ENCODE measurements around the gene SEC31A. TPM values are rescaled to one million over a fixed set of nuclear protein-coding genes. Genes with fewer than 3 reads are reported as not detected.

SEC31A gene
- total RNA-seq, 4 donors from 2014 or later: 133 to 299 (median 161) TPM

- no peak for DNase-seq (ENCODE audit: low spot score in 2 of 2)
- Histone ChIP-seq H3K9me3 (no peaks in the 10 kb centered on the region), H3K4me3 (peak overlapping the region; percentile 93), H3K4me1 (peaks cover 30% of the 10 kb centered on the region), H3K36me3 (no peaks in the 10 kb centered on the region), H3K27ac (no peak overlapping the region), H3K27me3 (no peaks in the 10 kb centered on the region)
- WGBS: 11% methylated on average over 20 of the region's 25 CpGs
- TF ChIP-seq POLR2AphosphoS5 (IDR thresholded peaks at IDR 0.05): no peak
- no peak for TF ChIP-seq CTCF (IDR thresholded peaks at IDR 0.05)
- TF ChIP-seq POLR2A (IDR thresholded peaks at IDR 0.05): no peak
- TF ChIP-seq EP300 (IDR thresholded peaks at IDR 0.05): no peak
Observed at GRCh38 chr4:82799006-82799881, 91.7 kb downstream of the SEC31A start.

- Histone ChIP-seq H3K36me3 (no peaks in the 10 kb centered on the region), H3K27me3 (no peaks in the 10 kb centered on the region), H3K4me1 (peaks cover 32% of the 10 kb centered on the region), H3K9me3 (no peaks in the 10 kb centered on the region), H3K27ac (peak within 1 kb of the TSS; percentile 60), H3K4me3 (peak within 1 kb of the TSS; percentile 93)
- DNase-seq (ENCODE audit: low spot score in 2 of 2): peak; percentile 72 to 83
- 0% methylated on average over 3 of the region's 94 CpGs for WGBS
- no peak for TF ChIP-seq CTCF (IDR thresholded peaks at IDR 0.05)
- TF ChIP-seq POLR2AphosphoS5 (IDR thresholded peaks at IDR 0.05): no peak
- TF ChIP-seq POLR2A (IDR thresholded peaks at IDR 0.05): no peak
- no peak for TF ChIP-seq EP300 (IDR thresholded peaks at IDR 0.05)
Observed at GRCh38 chr4:82798168-82799005, 92.6 kb downstream of the SEC31A start, which contains the start of gene SCD5. SCD5 (minus strand) TSS chr4:82798796; CDS start chr4:82798537, 259 bp downstream.

GRCh38 chr4:82797405-82798111, 93.4 kb downstream of the SEC31A start:
- Histone ChIP-seq H3K36me3 (no peaks in the 10 kb centered on the region), H3K4me1 (peaks cover 37% of the 10 kb centered on the region), H3K9me3 (no peaks in the 10 kb centered on the region), H3K27ac (no peak overlapping the region), H3K27me3 (no peaks in the 10 kb centered on the region), H3K4me3 (peak overlapping the region; percentile 93)
- DNase-seq (ENCODE audit: low spot score in 2 of 2): no peak
- TF ChIP-seq EP300 (IDR thresholded peaks at IDR 0.05) (no peak), POLR2AphosphoS5 (IDR thresholded peaks at IDR 0.05) (no peak), POLR2A (IDR thresholded peaks at IDR 0.05) (no peak), CTCF (IDR thresholded peaks at IDR 0.05) (no peak)
- WGBS: 4% methylated on average over 27 of the region's 47 CpGs

GRCh38 chr4:82797040-82797404, 93.9 kb downstream of the SEC31A start:
- Histone ChIP-seq H3K27ac (no peak overlapping the region), H3K9me3 (no peaks in the 10 kb centered on the region), H3K27me3 (no peaks in the 10 kb centered on the region), H3K36me3 (no peaks in the 10 kb centered on the region), H3K4me3 (peak overlapping the region; percentile 93), H3K4me1 (peaks cover 37% of the 10 kb centered on the region)
- TF ChIP-seq POLR2AphosphoS5 (IDR thresholded peaks at IDR 0.05) (no peak), POLR2A (IDR thresholded peaks at IDR 0.05) (no peak), EP300 (IDR thresholded peaks at IDR 0.05) (no peak), CTCF (IDR thresholded peaks at IDR 0.05) (no peak)
- WGBS: 44% methylated on average over 6 of the region's 6 CpGs
- DNase-seq (ENCODE audit: low spot score in 2 of 2): no peak
